Caco-2 (cell line): ENCODE results near the gene EXOSC9. TPM values are rescaled to one million over a fixed set of nuclear protein-coding genes. Genes with fewer than 3 reads are reported as not detected.

Experiments
- BruUV-seq: library from RNA; stranded (reverse); fragments of 400-500 nt; replicated peaks from 2 replicates; lab custom pipeline; 2021; lab: Mats Ljungman, UMichigan
- CTCF ChIA-PET: fragments of 300-600 bp; sonication (Branson Sonifier 250); formaldehyde crosslinking; loops from one replicate; lab custom pipeline; 2022; ENCODE audit warnings: antibody characterized with exemption; lab: Charles Lee
- POLR2A ChIA-PET: fragments of 300-600 bp; sonication (Branson Sonifier 250); formaldehyde crosslinking; loops from one replicate; lab custom pipeline; 2022; ENCODE audit warnings: antibody characterized with exemption; lab: Charles Lee
- DNase-seq, 2 experiments: peaks; one replicate each; pipeline versions ENCODE4 v3.0.0 to v3.0.0-alpha.2; 2020 to 2022
- H3K27me3 ChIP-seq: replicated peaks from 2 replicates; pipeline ENCODE4 v1.6.0; 2011; ENCODE audit warnings: low read length; ENCODE audit not compliant: control insufficient read depth, insufficient read depth
- H3K36me3 ChIP-seq: 2 replicates; pipeline ENCODE4 v1.5.1; 2011; ENCODE audit warnings: low read length; ENCODE audit not compliant: control insufficient read depth, insufficient read depth
- H3K4me1 ChIP-seq: fragments of 250-450 bp; sonication (Bioruptor Pico); 2 replicates; pipeline ENCODE4 v1.5.1; 2020; ENCODE audit warnings: mild to moderate bottlenecking
- H3K4me3 ChIP-seq: 2 replicates; pipeline ENCODE4 v1.5.1; 2011; ENCODE audit warnings: low read depth, mild to moderate bottlenecking, control low read depth, low read length
- H3K9me3 ChIP-seq: fragments of 250-450 bp; sonication (Bioruptor Pico); 2 replicates; pipeline ENCODE4 v1.5.1; 2020; ENCODE audit warnings: mild to moderate bottlenecking, moderate library complexity
- H3K27ac Mint-ChIP-seq: one replicate; pipeline ENCODE4 v1.8.0; 2022; ENCODE audit warnings: mixed read lengths; ENCODE audit not compliant: unreplicated experiment
- H3K27me3 Mint-ChIP-seq: one replicate; pipeline ENCODE4 v1.8.0; 2022; ENCODE audit warnings: mixed read lengths; ENCODE audit not compliant: insufficient read depth, unreplicated experiment
- H3K36me3 Mint-ChIP-seq: one replicate; pipeline ENCODE4 v1.8.0; 2022; ENCODE audit warnings: mild to moderate bottlenecking, mixed read lengths; ENCODE audit not compliant: insufficient read depth, unreplicated experiment
- H3K4me1 Mint-ChIP-seq: one replicate; pipeline ENCODE4 v1.8.0; 2022; ENCODE audit warnings: low read depth, mixed read lengths; ENCODE audit not compliant: unreplicated experiment
- H3K4me3 Mint-ChIP-seq: one replicate; pipeline ENCODE4 v1.8.0; 2022; ENCODE audit warnings: mild to moderate bottlenecking, moderate library complexity, mixed read lengths; ENCODE audit not compliant: unreplicated experiment
- H3K9me3 Mint-ChIP-seq: one replicate; pipeline ENCODE4 v1.8.0; 2022; ENCODE audit warnings: mixed read lengths; ENCODE audit not compliant: unreplicated experiment
- CTCF ChIP-seq, 2 experiments: fragments of 200-600 bp in 1 of 2; IDR thresholded peaks; 1 replicate in 1 of 2; 2 replicates in 1 of 2; pipeline versions ENCODE4 v1.5.1 to v1.8.0; 2011 to 2022; ENCODE audit warnings: antibody characterized with exemption in 1 of 2, control low read depth in 1 of 2, inconsistent platforms in 1 of 2, low read depth in 1 of 2, low read length in 1 of 2, mild to moderate bottlenecking in 1 of 2, moderate library complexity in 1 of 2; ENCODE audit not compliant: insufficient read depth in 1 of 2, severe bottlenecking in 1 of 2, unreplicated experiment in 1 of 2
- intact Hi-C: fragments of 100-400 bp; cut with micrococcal nuclease; formaldehyde crosslinking; loops from one replicate; pipeline ENCODE4 v1.10.0; 2022; ENCODE audit not compliant: unreplicated experiment
- total RNA-seq: library from RNA; stranded (reverse); gene quantifications from 2 replicates; pipeline ENCODE4 v1.2.3, GENCODE V29; 2022

Gene EXOSC9
- total RNA-seq, 1 experiment from 2014 or later = 32.6 TPM

DNA sequence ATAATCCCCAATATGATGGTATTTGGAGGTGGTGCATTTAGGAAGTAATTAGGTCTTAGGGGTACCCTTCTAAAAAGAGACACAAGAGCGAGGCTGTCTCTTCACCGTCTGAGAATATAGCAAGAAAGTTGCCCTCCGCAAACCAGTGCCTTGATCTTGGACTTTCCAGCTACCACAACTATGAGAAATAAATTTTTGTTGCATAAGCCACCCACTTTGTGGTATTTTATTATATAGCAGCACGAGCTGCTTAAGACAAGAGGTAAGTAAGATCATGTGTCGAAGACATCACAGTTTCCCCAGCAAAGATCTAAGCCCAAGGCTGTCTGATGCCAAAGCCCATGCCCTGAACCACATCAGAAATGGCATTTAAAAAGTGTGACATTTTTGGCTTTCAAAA lies 9.6 kb upstream of the EXOSC9 start:
- POLR2A ChIA-PET = no interaction called here
- H3K9me3 Mint-ChIP-seq = no peaks in the 10 kb centered on the region
- Histone ChIP-seq H3K4me1 (peaks cover 17% of the 10 kb centered on the region; the same call in 1 of the 2 replicates), H3K4me3 (no peak overlapping the region), H3K27me3 (no peaks in the 10 kb centered on the region), H3K36me3 (no peaks in the 10 kb centered on the region), H3K9me3 (no peaks in the 10 kb centered on the region)
- intact Hi-C loops = no loop called here
- H3K27me3 Mint-ChIP-seq = peaks cover 6% of the 10 kb centered on the region
- H3K4me3 Mint-ChIP-seq = no peak overlapping the region
- no peak overlapping the region for H3K27ac Mint-ChIP-seq
- CTCF ChIA-PET = no interaction called here
- peaks cover 10% of the 10 kb centered on the region for H3K4me1 Mint-ChIP-seq
- TF ChIP-seq CTCF (IDR thresholded peaks at IDR 0.05; ENCODE audit: insufficient read depth in 1 of 2, low read depth in 1 of 2, low read length in 1 of 2, severe bottlenecking in 1 of 2, unreplicated experiment in 1 of 2) = no peak
- no peaks in the 10 kb centered on the region for H3K36me3 Mint-ChIP-seq
- DNase-seq = no peak
- BruUV-seq = no TSS peak

GRCh38 chr4:121792966-121793365 lies 8.2 kb upstream of the EXOSC9 start:
- Mint-ChIP-seq H3K27ac (no peak overlapping the region), H3K9me3 (no peaks in the 10 kb centered on the region), H3K4me1 (peaks cover 10% of the 10 kb centered on the region), H3K4me3 (no peak overlapping the region), H3K27me3 (peaks cover 6% of the 10 kb centered on the region), H3K36me3 (no peaks in the 10 kb centered on the region)
- Histone ChIP-seq H3K4me1 (peaks cover 17% of the 10 kb centered on the region; the same call in 1 of the 2 replicates), H3K36me3 (no peaks in the 10 kb centered on the region), H3K9me3 (no peaks in the 10 kb centered on the region), H3K27me3 (no peaks in the 10 kb centered on the region), H3K4me3 (no peak overlapping the region)
- ChIA-PET POLR2A (no interaction called here), CTCF (no interaction called here)
- BruUV-seq = no TSS peak
- intact Hi-C loops = no loop called here
- TF ChIP-seq CTCF (IDR thresholded peaks at IDR 0.05; ENCODE audit: insufficient read depth in 1 of 2, low read depth in 1 of 2, low read length in 1 of 2, severe bottlenecking in 1 of 2, unreplicated experiment in 1 of 2) = no peak
- no peak for DNase-seq

DNA sequence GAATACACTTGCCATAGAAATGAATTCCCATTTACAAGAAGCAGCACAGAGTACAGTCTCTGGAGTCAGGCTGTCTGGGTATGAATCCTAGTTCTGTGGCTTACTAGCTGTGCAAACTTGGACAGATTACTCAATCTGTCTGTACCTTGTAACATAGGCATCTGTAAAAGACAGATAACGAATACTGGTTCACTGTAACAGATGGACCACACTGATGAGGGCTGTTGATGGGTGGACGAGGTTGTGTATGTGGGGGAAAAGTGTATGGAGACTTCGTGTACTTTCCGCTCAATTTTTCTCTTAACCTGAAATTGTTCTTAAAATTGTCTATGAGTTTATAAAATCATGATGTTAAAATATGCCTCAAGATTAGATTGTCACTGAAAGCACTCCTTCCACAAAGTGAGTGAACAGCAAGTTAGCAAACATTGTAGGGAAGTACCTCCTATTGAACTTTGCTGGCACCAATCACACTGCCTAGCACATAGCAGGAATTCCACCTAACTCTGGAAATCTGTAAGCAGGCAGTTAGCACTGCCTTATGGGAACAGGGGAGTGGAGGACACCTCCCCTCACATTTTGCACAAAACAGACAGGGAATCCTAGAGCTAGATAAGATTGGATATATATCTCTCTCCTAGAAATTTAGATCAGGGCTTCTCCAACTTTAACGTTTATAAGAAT lies 6.5 kb upstream of the EXOSC9 start:
- ChIA-PET POLR2A (no interaction called here), CTCF (no interaction called here)
- no peak overlapping the region for H3K27ac Mint-ChIP-seq
- TF ChIP-seq CTCF (IDR thresholded peaks at IDR 0.05; ENCODE audit: insufficient read depth in 1 of 2, low read depth in 1 of 2, low read length in 1 of 2, severe bottlenecking in 1 of 2, unreplicated experiment in 1 of 2) = no peak
- H3K36me3 Mint-ChIP-seq = no peaks in the 10 kb centered on the region
- Histone ChIP-seq H3K4me3 (no peak overlapping the region), H3K36me3 (no peaks in the 10 kb centered on the region), H3K9me3 (no peaks in the 10 kb centered on the region), H3K27me3 (no peaks in the 10 kb centered on the region), H3K4me1 (peaks cover 21% of the 10 kb centered on the region; the same call in 1 of the 2 replicates)
- H3K4me1 Mint-ChIP-seq = peaks cover 12% of the 10 kb centered on the region
- BruUV-seq = no TSS peak
- H3K9me3 Mint-ChIP-seq = no peaks in the 10 kb centered on the region
- no peak overlapping the region for H3K4me3 Mint-ChIP-seq
- intact Hi-C loops = loop anchor here (5.0 kb wide), 1 partner anchor 893 kb away; no protein-coding TSS in a partner anchor
- peak in 1 of 2 experiments; percentile 9 for DNase-seq
- H3K27me3 Mint-ChIP-seq = no peaks in the 10 kb centered on the region
